ENCODE data around the gene TMEM51. TPM values are rescaled to one million over a fixed set of nuclear protein-coding genes. Genes with fewer than 3 reads are reported as not detected.

Gene TMEM51
- total and polyA plus RNA-seq, 2 of the 13 experiments (the other 11 are each of a cell fraction or from before 2014, with no cell fraction given) = 12.2 to 22.3 TPM

- TF ChIP-seq ZNF782 (CRISPR knock-in tag; IDR thresholded peaks at IDR 0.05; ENCODE audit: borderline replicate concordance) = no peak
- TF ChIP-seq ZFP36 (IDR thresholded peaks at IDR 0.05; ENCODE audit: borderline replicate concordance, low read depth, low read length, partially characterized antibody) = no peak
- TF ChIP-seq ZC3H4 (CRISPR knock-in tag; IDR thresholded peaks at IDR 0.05; ENCODE audit: borderline replicate concordance) = no peak
- TF ChIP-seq RNF219 (CRISPR knock-in tag; IDR thresholded peaks at IDR 0.05) = no peak
- TF ChIP-seq ZNF142 (CRISPR knock-in tag; IDR thresholded peaks at IDR 0.05) = no peak
- no peak for TF ChIP-seq ZNF496 (CRISPR knock-in tag; IDR thresholded peaks at IDR 0.05; ENCODE audit: insufficient replicate concordance)
- TF ChIP-seq ZNF547 (CRISPR knock-in tag; IDR thresholded peaks at IDR 0.05) = no peak
- peak; percentile 63; the same call in 1 of the 2 replicates for TF ChIP-seq FOXJ3 (CRISPR knock-in tag; IDR thresholded peaks at IDR 0.05; ENCODE audit: borderline replicate concordance)
- TF ChIP-seq ZFP41 (CRISPR knock-in tag; IDR thresholded peaks at IDR 0.05; ENCODE audit: borderline replicate concordance) = no peak
- no peak for TF ChIP-seq HNRNPLL (IDR thresholded peaks at IDR 0.05; ENCODE audit: low read depth, low read length, poor library complexity, severe bottlenecking)
- TF ChIP-seq STAT5B (CRISPR knock-in tag; IDR thresholded peaks at IDR 0.05) = no peak
- TF ChIP-seq STAG1 (CRISPR knock-in tag; IDR thresholded peaks at IDR 0.05) = peak; percentile 22
- peak; percentile 66; the same call in 1 of the 2 replicates for TF ChIP-seq CREM (IDR thresholded peaks at IDR 0.05)
- TF ChIP-seq CREM (CRISPR knock-in tag; IDR thresholded peaks at IDR 0.05) = no peak
- TF ChIP-seq SMARCE1 (IDR thresholded peaks at IDR 0.05; ENCODE audit: borderline replicate concordance) = no peak
- TF ChIP-seq CEBPG (CRISPR knock-in tag; IDR thresholded peaks at IDR 0.05) = peak; percentile 64
- no peak for TF ChIP-seq ARNTL (CRISPR knock-in tag; IDR thresholded peaks at IDR 0.05)
- TF ChIP-seq ZNF768 (CRISPR knock-in tag; IDR thresholded peaks at IDR 0.05) = no peak
- TF ChIP-seq ARHGAP35 (CRISPR knock-in tag; IDR thresholded peaks at IDR 0.05; ENCODE audit: borderline replicate concordance) = no peak
- TF ChIP-seq JUNB (CRISPR knock-in tag; IDR thresholded peaks at IDR 0.05; ENCODE audit: borderline replicate concordance) = no peak
These were observed 2.2 kb upstream of the TMEM51 start (continued) for GRCh38 chr1:15151377-15151806.
